GM12878 (cell line): Measurements from ENCODE around the gene KIFAP3. TPM values are rescaled to one million over a fixed set of nuclear protein-coding genes. Genes with fewer than 3 reads are reported as not detected.

Experiments
- ATAC-seq: fragments of 200-7000 bp; cut with Tn5 transposase; 3 replicates; pipeline ENCODE4 v1.9.1; 2020; ENCODE audit warnings: mild to moderate bottlenecking, moderate library complexity
- BruUV-seq: library from RNA; stranded (reverse); fragments of 400-500 nt; replicated peaks from 2 replicates; lab custom pipeline; 2021; lab: Mats Ljungman, UMichigan
- CTCF ChIA-PET: fragments of 300-600 bp; sonication (Branson Sonifier 250); formaldehyde crosslinking; extraction: SDS; loops from one replicate; lab custom pipeline; 2021; ENCODE audit warnings: inconsistent platforms; lab: Yijun Ruan, JAX
- POLR2A ChIA-PET: fragments of 350-600 bp; formaldehyde crosslinking; extraction: SDS; loops from one replicate; lab custom pipeline; 2021; ENCODE audit warnings: inconsistent platforms; lab: Charles Lee
- RAD21 ChIA-PET: fragments of 300-600 bp; sonication (Branson Sonifier 250); formaldehyde crosslinking; loops from one replicate; lab custom pipeline; 2023; ENCODE audit warnings: antibody characterized with exemption; ENCODE audit not compliant: unreplicated experiment; lab: Charles Lee
- SMC1A ChIA-PET: fragments of 300-600 bp; sonication (Branson Sonifier 250); formaldehyde crosslinking; loops from one replicate; lab custom pipeline; 2023; ENCODE audit not compliant: unreplicated experiment, uncharacterized antibody; lab: Charles Lee
- DNase-seq: peaks from one replicate; pipeline ENCODE4 v3.0.0-alpha.2; 2011; ENCODE audit warnings: low read depth, low spot score
- FAIRE-seq: peaks from 3 replicates; lab custom pipeline; 2011; peaks lifted over from hg19 to GRCh38; lab: Jason Lieb, UNC
- H2AFZ ChIP-seq: 2 replicates; pipeline ENCODE4 v1.6.0; 2011; ENCODE audit warnings: low read depth, low read length, control low read depth; ENCODE audit not compliant: control insufficient read depth
- H3K27ac ChIP-seq: 2 replicates; pipeline ENCODE4 v1.5.1; 2011; ENCODE audit warnings: control low read depth; ENCODE audit not compliant: control insufficient read depth, insufficient read depth
- H3K27me3 ChIP-seq, 2 experiments: replicated peaks in 1 of 2; 2 replicates each; pipeline versions ENCODE4 v1.6.0 to v1.6.1; 2011; ENCODE audit warnings: low read length in 1 of 2; ENCODE audit not compliant: control insufficient read depth in 2 of 2, insufficient read depth in 2 of 2
- H3K36me3 ChIP-seq, 2 experiments: 2 replicates each; pipeline ENCODE4 v1.5.1; 2011; ENCODE audit warnings: low read length in 1 of 2; ENCODE audit not compliant: control insufficient read depth in 2 of 2, insufficient read depth in 2 of 2
- H3K4me1 ChIP-seq: 2 replicates; pipeline ENCODE4 v1.6.1; 2011; ENCODE audit warnings: mild to moderate bottlenecking, low read length, moderate library complexity, mixed read lengths; ENCODE audit not compliant: control insufficient read depth, insufficient read depth
- H3K4me2 ChIP-seq: 2 replicates; pipeline ENCODE4 v1.6.0; 2011; ENCODE audit warnings: control low read depth; ENCODE audit not compliant: control insufficient read depth, insufficient read depth
- H3K4me3 ChIP-seq: fragments of 200-600 bp; sonication (generic); 2 replicates; pipeline ENCODE4 v1.5.1; 2016
- H3K79me2 ChIP-seq: 2 replicates; pipeline ENCODE4 v1.6.0; 2011; ENCODE audit warnings: low read length; ENCODE audit not compliant: control insufficient read depth, insufficient read depth
- H3K9ac ChIP-seq: 2 replicates; pipeline ENCODE4 v1.8.0; 2011; ENCODE audit warnings: low read length, control low read depth, mixed read lengths; ENCODE audit not compliant: control insufficient read depth, insufficient read depth
- H3K9me3 ChIP-seq: replicated peaks from 3 replicates; pipeline ENCODE4 v1.5.1; 2011; ENCODE audit warnings: mild to moderate bottlenecking, low read length; ENCODE audit not compliant: control insufficient read depth, insufficient read depth
- H4K20me1 ChIP-seq: 2 replicates; pipeline ENCODE4 v1.6.0; 2011; ENCODE audit not compliant: control insufficient read depth, insufficient read depth
- ATF7 ChIP-seq: fragments of 450-650 bp; IDR thresholded peaks from 2 replicates; pipeline ENCODE4 v1.6.1; 2016; ENCODE audit warnings: low read depth, mild to moderate bottlenecking
- CEBPB ChIP-seq, 2 experiments: fragments of 150-350 bp in 1 of 2; IDR thresholded peaks; 2 replicates each; pipeline ENCODE4 v1.6.1; 2012 to 2014; ENCODE audit warnings: low read depth in 2 of 2, low read length in 2 of 2, borderline replicate concordance in 1 of 2, inconsistent platforms in 1 of 2
- CHD2 ChIP-seq: IDR thresholded peaks from 2 replicates; pipeline ENCODE4 v1.6.1; 2011; ENCODE audit warnings: low read depth, low read length, improper control_type of control experiment, borderline replicate concordance
- GATAD2B ChIP-seq: fragments of 450-650 bp; conservative IDR thresholded peaks from 2 replicates; pipeline ENCODE4 v1.6.1; 2017; ENCODE audit warnings: low read depth, mild to moderate bottlenecking, moderate library complexity
- HDGF ChIP-seq: fragments of 450-650 bp; IDR thresholded peaks from 2 replicates; pipeline ENCODE4 v1.6.1; 2016; ENCODE audit warnings: antibody characterized with exemption
- IKZF2 ChIP-seq, 2 experiments: fragments of 450-650 bp; IDR thresholded peaks; 2 replicates each; pipeline ENCODE4 v1.6.1; 2017; ENCODE audit warnings: mild to moderate bottlenecking in 2 of 2, moderate library complexity in 2 of 2
- MYB ChIP-seq: fragments of 150-350 bp; IDR thresholded peaks from 2 replicates; pipeline ENCODE4 v1.6.1; 2014; ENCODE audit warnings: mild to moderate bottlenecking, low read depth, low read length, borderline replicate concordance
- NBN ChIP-seq: fragments of 450-650 bp; IDR thresholded peaks from 2 replicates; pipeline ENCODE4 v1.6.1; 2016
- NFIC ChIP-seq: IDR thresholded peaks from 2 replicates; pipeline ENCODE4 v1.6.1; 2012; ENCODE audit warnings: low read depth, mild to moderate bottlenecking, inconsistent platforms, low read length, moderate library complexity
- PAX8 ChIP-seq: fragments of 450-650 bp; IDR thresholded peaks from 2 replicates; pipeline ENCODE4 v1.6.1; 2017; ENCODE audit warnings: mild to moderate bottlenecking, moderate library complexity
- POLR2AphosphoS5 ChIP-seq: IDR thresholded peaks from 2 replicates; pipeline ENCODE4 v1.6.1; 2011; ENCODE audit warnings: mild to moderate bottlenecking, low read length, inconsistent platforms
- RUNX3 ChIP-seq: IDR thresholded peaks from 2 replicates; pipeline ENCODE4 v1.6.1; 2012; ENCODE audit warnings: low read length, inconsistent platforms
- SMAD5 ChIP-seq: IDR thresholded peaks from 2 replicates; pipeline ENCODE4 v1.6.1; 2016; ENCODE audit warnings: antibody characterized with exemption, low read depth
- SPI1 ChIP-seq: IDR thresholded peaks from 2 replicates; pipeline ENCODE4 v1.6.1; 2011; ENCODE audit warnings: low read depth, mild to moderate bottlenecking, low read length, moderate library complexity, borderline replicate concordance; ENCODE audit not compliant: insufficient read depth
- ZZZ3 ChIP-seq: IDR thresholded peaks from 2 replicates; pipeline ENCODE4 v1.6.1; 2011; ENCODE audit warnings: low read depth; ENCODE audit not compliant: control insufficient read depth, insufficient read length
- WGBS: methylation state at CpG from one replicate; pipeline ENCODE4 v1.1.6; 2016; ENCODE audit warnings: low lambda C conversion rate; ENCODE audit not compliant: insufficient replicate concordance, insufficient coverage; ENCODE audit errors: missing lambda C conversion rate; 5-methylcytosine and 5-hydroxymethylcytosine counted together
- in situ Hi-C: fragments of 300-500 bp; cut with MboI; formaldehyde crosslinking; loops from 9 replicates; pipeline ENCODE4 v1.14.3; 2018; ENCODE audit warnings: mixed read lengths
- intact Hi-C: fragments of 100-400 bp; cut with micrococcal nuclease; formaldehyde crosslinking; loops from one replicate; pipeline ENCODE4 v1.14.2; 2022; ENCODE audit not compliant: unreplicated experiment
- polyA plus RNA-seq, 11 experiments: library from polyadenylated mRNA; depleted of rRNA in 4 of 11; unstranded in 6 of 11; stranded (reverse) in 5 of 11; fragments of >200 nt; fragmentation: Nextera tagmentation in 4 of 11; fragmentation: Illumina TruSeq in 1 of 11; extraction: Ambion mirVana in 4 of 11; extraction: Trizol in 1 of 11; gene quantifications; 1 replicate in 1 of 11; 2 replicates in 10 of 11; pipeline versions ENCODE4 v1.2.1 to v1.2.3, GENCODE V29; 2011 to 2016; ENCODE audit warnings: inconsistent platforms in 2 of 11, missing spikeins in 2 of 11, low read depth in 1 of 11
- total RNA-seq, 4 experiments: library from RNA; depleted of rRNA in 3 of 4; stranded (reverse); fragments of >200 nt in 3 of 4; fragmentation: Illumina TruSeq in 1 of 4; extraction: Trizol in 1 of 4; gene quantifications; 2 replicates each; pipeline versions ENCODE4 v1.2.1 to v1.2.3, GENCODE V29; 2013 to 2021
- TF ChIP-seq, protein P1 (sequence below): fragments of 450-650 bp; IDR thresholded peaks from 2 replicates; pipeline ENCODE4 v1.6.1; 2018; ENCODE audit warnings: borderline replicate concordance, mild to moderate bottlenecking; ENCODE audit not compliant: partially characterized antibody
- TF ChIP-seq, protein P2 (sequence below): fragments of 450-650 bp; IDR thresholded peaks from 2 replicates; pipeline ENCODE4 v1.6.1; 2017; ENCODE audit warnings: antibody characterized with exemption, mild to moderate bottlenecking, moderate library complexity

KIFAP3 gene
- total and polyA plus RNA-seq, 10 of the 15 experiments (the other 5 are each of a cell fraction or from before 2014, with no cell fraction given) = 13.7 to 100 (median 18.9) TPM

DNA sequence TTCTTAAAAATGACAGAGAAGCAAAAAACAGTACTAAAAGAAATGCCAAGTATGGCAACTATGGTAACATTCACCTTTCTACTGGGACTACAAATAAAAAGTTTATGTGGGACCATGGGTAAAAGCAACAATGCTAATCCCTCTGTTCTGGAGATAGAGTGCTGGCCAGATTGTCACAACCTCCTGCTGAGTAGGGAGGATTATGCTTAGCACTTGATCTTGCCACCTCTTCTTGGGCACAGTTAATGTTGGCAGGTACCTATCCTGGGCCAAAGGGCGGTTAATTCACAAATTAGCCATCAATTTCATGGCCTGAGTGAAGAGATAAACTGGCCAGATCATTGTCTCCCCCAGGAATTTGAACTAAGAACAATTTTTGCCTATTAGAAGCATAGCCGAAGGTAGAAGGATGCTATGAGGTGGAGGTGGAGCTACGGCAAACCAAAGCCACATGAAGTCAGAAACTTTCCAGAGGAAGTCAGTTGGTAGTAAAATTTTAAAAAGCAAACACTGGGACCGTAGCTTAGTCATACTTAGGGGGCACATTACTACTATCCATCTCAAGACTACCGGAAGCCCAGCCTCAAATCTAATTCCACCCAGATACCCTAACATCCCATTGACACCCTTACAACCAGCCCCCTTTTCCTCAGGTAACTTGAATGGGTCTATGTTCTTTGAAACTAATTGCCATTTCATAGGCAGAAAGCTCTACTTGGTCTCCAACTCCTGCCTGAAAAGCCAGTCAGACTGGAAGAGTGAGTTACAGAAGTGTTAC is 183.5 kb downstream of the KIFAP3 start:
- peak; percentile 46 for ATAC-seq
- Histone ChIP-seq H3K27ac (peak overlapping the region; percentile 99), H2AFZ (peak overlapping the region; percentile 27), H3K9ac (peak overlapping the region; percentile 91), H3K79me2 (peaks cover 54% of the 10 kb centered on the region), H3K9me3 (no peaks in the 10 kb centered on the region), H3K4me2 (peak overlapping the region; percentile 75), H3K4me1 (peaks cover 20% of the 10 kb centered on the region), H3K4me3 (peak overlapping the region; percentile 93), H4K20me1 (no peaks in the 10 kb centered on the region), H3K36me3 (peaks cover 0 to 3% of the 10 kb centered on the region in 2 experiments; a peak in 1 of 4 replicates), H3K27me3 (no peaks in the 10 kb centered on the region)
- CTCF ChIA-PET = interaction anchor here (0.6 to 3.4 kb wide), 13 partner anchors 12 to 989 kb away, joined by 3 to 19 read pairs (median 4); no protein-coding TSS in a partner anchor
- POLR2A ChIA-PET = interaction anchor here (0.7 to 8.1 kb wide), 5 partner anchors 12 to 96 kb away, joined by 4 to 131 read pairs (median 7); partner anchors contain the start of gene METTL18
- RAD21 ChIA-PET = interaction anchor here (0.6 to 5.9 kb wide), 11 partner anchors 12 to 961 kb away, joined by 3 to 104 read pairs (median 4); partner anchors contain the start of gene METTL18
- DNase-seq = peak; percentile 51
- FAIRE-seq = peak; percentile 38
- WGBS = 2% methylated on average over 5 of the region's 5 CpGs
- in situ Hi-C loops (no loop called here), intact Hi-C loops (loop anchor here (5.0 to 10.0 kb wide), 4 partner anchors 36 to 641 kb away; partner anchors contain the start of genes GORAB and KIFAP3)
- SMC1A ChIA-PET = interaction anchor here (0.7 to 9.8 kb wide), 17 partner anchors 8 to 180 kb away, joined by 3 to 165 read pairs (median 5); no protein-coding TSS in a partner anchor
- no TSS peak for BruUV-seq
- 0 out of 2 replicates have a peak, but pooled peaks have one; percentile 28 for TF ChIP-seq HDGF
- no peak for TF ChIP-seq MYB
- peak; percentile 43; the same call in 1 of the 2 replicates for TF ChIP-seq POLR2AphosphoS5
- no peak for TF ChIP-seq CHD2
- TF ChIP-seq SPI1 = peak; percentile 33
- no peak for TF ChIP-seq CEBPB (IDR thresholded peaks at IDR 0.05; ENCODE audit: borderline replicate concordance in 1 of 2, low read depth in 2 of 2, low read length in 2 of 2)
- peak; percentile 62; the same call in 1 of the 2 replicates for TF ChIP-seq ATF7
- no peak for TF ChIP-seq PAX8
- TF ChIP-seq GATAD2B = no peak
- TF ChIP-seq NBN = 0 out of 2 replicates have a peak, but pooled peaks have one; percentile 27
- TF ChIP-seq SMAD5 = no peak
- TF ChIP-seq, protein P1, sequence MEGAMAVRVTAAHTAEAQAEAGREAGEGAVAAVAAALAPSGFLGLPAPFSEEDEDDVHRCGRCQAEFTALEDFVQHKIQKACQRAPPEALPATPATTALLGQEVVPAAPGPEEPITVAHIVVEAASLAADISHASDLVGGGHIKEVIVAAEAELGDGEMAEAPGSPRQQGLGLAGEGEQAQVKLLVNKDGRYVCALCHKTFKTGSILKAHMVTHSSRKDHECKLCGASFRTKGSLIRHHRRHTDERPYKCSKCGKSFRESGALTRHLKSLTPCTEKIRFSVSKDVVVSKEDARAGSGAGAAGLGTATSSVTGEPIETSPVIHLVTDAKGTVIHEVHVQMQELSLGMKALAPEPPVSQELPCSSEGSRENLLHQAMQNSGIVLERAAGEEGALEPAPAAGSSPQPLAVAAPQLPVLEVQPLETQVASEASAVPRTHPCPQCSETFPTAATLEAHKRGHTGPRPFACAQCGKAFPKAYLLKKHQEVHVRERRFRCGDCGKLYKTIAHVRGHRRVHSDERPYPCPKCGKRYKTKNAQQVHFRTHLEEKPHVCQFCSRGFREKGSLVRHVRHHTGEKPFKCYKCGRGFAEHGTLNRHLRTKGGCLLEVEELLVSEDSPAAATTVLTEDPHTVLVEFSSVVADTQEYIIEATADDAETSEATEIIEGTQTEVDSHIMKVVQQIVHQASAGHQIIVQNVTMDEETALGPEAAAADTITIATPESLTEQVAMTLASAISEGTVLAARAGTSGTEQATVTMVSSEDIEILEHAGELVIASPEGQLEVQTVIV = no peak
- TF ChIP-seq, protein P2, sequence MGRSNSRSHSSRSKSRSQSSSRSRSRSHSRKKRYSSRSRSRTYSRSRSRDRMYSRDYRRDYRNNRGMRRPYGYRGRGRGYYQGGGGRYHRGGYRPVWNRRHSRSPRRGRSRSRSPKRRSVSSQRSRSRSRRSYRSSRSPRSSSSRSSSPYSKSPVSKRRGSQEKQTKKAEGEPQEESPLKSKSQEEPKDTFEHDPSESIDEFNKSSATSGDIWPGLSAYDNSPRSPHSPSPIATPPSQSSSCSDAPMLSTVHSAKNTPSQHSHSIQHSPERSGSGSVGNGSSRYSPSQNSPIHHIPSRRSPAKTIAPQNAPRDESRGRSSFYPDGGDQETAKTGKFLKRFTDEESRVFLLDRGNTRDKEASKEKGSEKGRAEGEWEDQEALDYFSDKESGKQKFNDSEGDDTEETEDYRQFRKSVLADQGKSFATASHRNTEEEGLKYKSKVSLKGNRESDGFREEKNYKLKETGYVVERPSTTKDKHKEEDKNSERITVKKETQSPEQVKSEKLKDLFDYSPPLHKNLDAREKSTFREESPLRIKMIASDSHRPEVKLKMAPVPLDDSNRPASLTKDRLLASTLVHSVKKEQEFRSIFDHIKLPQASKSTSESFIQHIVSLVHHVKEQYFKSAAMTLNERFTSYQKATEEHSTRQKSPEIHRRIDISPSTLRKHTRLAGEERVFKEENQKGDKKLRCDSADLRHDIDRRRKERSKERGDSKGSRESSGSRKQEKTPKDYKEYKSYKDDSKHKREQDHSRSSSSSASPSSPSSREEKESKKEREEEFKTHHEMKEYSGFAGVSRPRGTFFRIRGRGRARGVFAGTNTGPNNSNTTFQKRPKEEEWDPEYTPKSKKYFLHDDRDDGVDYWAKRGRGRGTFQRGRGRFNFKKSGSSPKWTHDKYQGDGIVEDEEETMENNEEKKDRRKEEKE = no peak
- 0 out of 4 replicates have a peak, but pooled peaks of 1 of the 2 experiments have one; percentile 39 for TF ChIP-seq IKZF2 (IDR thresholded peaks at IDR 0.05)
- peak; percentile 57; the same call in 1 of the 2 replicates for TF ChIP-seq NFIC
- no peak for TF ChIP-seq ZZZ3
- peak; percentile 71 for TF ChIP-seq RUNX3
